Measurements from ENCODE around the gene TDRD12.
A peak's percentile ranks its signal among the peaks of the same experiment; 100 is the strongest.
"Not testable (repeated sequence)": the region's sequence is repeated elsewhere in the genome, so short reads cannot be mapped to it uniquely, and the experiment has no call there.

Gene TDRD12

GRCh38 chr19:32719611-32720059, at the start of gene TDRD12:
Gene TDRD12, plus strand, starts transcription at chr19:32719767. Its CDS starts 306 bp downstream, at chr19:32720073.
- DNase-seq, result no peak

GRCh38 chr19:32671883-32672593, 47.5 kb upstream of the TDRD12 start:
- DNase-seq, result no peak

DNA sequence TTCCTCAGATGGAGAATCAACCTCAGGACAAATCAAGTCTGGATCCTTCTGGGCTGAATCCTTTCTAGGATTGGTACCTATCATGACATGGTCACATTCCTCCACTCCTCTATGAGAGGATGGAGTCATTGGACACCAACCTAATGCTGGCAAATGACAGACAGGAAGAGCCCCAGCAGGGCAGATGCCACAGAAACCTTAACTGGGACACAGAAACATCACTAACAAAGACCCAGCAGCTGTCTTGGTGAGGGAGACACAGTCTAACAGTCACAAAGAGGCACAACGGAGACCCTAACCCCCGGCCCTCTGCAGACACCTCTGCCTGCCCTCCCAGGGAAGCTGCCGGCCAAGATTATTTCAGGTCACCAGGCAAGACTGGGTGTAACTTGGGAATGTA, 46.7 kb upstream of the TDRD12 start:
- DNase-seq, result no peak

DNA sequence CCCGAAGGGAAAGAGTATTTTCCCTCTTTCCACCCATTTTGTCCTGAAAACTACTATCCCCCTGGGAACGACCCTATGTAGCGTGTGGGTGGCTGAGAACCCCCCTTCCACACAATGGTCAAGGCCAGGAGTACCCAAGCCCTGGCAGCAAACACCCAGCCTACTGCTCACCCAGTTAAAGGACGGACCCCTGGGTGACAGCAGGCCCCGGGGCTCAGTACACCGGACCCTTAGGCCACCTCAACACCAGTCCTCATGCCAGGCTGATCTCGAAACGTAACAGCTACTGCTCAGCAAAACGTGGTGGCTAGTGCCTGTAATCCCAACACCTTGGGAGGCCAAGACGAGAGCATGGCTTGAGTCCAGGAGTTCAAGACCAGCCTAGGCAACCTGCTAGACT, 46.0 kb upstream of the TDRD12 start:
- no peak for DNase-seq

GRCh38 chr19:32674153-32674930, 45.2 kb upstream of the TDRD12 start:
- no peak for DNase-seq

DNA sequence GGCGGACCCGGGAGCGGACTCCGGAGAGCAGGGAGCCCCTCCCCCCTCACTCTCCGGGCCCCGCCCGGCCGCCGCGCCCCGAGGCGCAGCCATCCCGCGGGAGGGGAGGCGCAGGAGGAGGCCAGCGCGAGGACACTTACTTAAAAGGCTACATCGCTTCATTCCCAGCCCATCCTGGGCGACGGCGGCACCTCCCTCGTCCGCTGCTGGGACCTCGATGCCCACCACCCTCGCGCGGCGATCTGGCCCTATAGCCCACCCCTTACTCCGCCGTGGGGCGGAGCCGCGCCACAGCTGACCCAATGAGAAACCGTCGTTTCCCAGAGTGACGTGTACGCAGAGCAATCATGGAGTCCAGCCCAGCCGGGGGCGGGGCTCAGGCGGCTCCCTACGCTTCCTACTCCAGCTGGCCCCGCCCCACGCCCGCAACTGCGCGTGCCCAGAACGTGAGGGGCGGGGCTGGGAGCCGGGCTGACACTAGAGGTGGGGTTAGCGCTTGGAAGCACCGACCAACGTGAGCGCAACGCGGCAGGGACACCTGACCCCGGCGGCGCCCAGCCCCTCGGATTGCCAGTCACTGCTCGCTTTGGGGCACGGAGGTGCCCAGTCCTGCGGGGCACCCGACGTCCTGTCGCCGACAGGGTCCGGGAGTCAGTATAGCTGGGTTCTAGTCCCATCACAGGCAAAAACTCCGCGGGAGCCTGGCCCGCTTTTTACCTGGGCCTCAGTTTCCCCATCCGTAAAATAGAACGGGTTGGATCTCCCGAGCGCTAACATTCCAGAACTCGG, 44.4 kb upstream of the TDRD12 start, which contains the start of gene ANKRD27:
ANKRD27 (minus strand) TSS at position 250 of the 789 bp plus-strand sequence. CDS start 16,165 bp downstream, outside the sequence.
- peak; percentile 98 for DNase-seq

DNA sequence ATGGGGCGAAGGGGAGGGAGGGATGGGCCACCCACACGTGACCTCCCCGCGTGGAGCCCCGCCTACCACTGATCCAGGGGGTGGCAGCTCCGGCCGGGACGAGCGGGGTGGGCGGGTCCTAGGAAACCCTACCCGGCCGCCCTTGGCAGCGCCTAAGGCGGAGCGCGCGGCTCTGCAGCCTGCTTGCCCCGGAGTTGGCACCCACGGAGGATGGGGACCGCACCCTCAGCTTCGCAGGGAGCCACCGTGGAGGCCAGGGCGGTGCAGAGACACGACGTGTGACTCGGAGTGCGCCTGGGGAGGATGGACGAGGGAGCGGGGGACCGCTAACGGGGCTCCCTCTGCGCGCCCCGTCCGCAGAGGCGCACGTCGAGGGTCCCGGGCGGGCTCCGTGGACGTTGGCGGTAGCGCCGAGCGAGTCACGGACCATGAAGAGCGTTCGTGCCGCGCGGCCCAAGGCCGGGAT, 43.8 kb upstream of the TDRD12 start, which contains the start of gene RGS9BP:
RGS9BP (plus strand) TSS at position 129 of the 466 bp plus-strand sequence. CDS start 416 bp downstream, outside the sequence.
- no peak for DNase-seq

DNA sequence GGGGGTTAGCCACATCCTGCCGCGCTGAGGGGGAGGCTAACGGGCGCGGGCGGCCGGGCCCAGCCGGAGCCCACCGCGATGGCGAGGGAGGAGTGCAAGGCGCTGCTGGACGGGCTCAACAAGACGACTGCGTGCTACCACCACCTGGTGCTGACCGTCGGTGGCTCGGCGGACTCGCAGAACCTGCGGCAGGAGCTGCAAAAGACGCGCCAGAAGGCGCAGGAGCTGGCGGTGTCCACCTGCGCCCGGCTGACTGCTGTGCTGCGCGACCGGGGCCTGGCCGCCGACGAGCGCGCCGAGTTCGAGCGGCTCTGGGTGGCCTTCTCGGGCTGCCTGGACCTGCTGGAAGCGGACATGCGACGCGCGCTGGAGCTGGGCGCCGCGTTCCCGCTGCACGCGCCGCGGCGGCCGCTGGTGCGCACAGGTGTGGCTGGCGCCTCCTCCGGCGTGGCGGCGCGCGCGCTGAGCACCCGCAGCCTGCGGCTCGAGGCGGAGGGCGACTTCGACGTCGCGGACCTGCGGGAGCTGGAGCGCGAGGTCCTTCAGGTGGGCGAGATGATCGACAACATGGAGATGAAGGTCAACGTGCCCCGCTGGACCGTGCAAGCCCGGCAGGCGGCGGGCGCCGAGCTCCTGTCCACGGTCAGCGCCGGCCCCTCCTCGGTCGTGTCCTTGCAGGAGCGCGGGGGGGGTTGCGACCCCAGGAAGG, 43.2 kb upstream of the TDRD12 start:
- DNase-seq, result no peak

DNA sequence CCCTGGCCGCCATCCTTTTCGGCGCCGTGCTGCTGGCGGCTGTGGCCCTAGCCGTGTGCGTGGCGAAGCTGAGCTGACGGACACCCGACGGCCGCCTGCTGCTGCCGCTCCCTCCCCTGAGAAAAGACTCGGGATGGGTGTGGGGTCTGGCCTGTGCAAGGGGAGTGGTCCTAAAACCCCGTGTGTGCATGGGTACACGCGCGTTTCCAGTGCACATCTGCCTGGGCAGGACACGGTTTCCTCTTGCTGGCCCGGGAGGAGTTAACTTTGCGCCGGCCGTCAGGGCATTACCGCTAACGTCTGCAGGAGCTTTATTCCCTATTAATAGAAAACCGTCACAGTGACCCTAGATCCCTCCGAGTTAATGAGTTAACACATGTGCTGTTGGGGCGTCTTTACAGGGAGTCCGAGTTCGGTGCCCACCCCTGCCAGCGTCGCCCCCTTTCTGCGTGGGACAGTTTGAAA, 42.6 kb upstream of the TDRD12 start:
- no peak for DNase-seq

DNA sequence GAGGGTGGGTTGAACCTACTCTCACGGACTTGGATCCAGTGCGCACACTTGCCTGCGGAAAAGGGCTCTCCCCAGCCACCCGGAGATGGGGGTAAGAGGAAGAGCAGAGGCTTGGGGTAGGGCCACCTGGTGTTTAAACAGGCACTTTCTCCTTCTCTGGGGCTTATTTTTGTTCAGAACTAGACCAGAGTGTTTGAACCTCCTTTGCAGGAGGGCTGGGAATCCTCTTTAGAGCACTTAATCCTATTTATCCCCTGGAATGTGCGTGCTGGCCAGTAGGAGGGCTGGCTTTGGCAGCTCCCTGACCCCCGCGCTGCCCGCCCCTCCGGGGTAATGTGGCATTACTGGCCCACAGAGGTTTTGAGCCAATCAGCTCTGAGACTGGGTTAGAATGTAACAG, 41.9 kb upstream of the TDRD12 start:
- no peak for DNase-seq

DNA sequence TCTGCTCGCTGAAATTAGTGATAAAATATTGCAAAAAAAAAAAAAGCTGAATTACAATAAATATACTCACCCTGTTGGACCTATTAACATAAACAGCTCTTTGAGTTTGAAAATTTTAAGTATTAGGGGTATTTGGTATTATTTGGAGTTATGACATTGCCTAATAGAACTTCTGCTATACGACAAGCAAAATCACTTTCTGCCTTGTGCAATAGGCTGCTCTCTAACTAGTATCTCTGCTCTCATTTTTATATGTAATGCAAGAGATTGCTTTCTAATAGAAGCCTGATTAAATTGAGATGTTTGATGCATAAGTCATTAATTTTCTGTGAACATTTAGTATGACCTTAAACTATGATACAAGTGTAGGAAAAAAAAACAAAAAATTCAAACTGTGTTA, 38.6 kb upstream of the TDRD12 start:
- DNase-seq, result no peak

DNA sequence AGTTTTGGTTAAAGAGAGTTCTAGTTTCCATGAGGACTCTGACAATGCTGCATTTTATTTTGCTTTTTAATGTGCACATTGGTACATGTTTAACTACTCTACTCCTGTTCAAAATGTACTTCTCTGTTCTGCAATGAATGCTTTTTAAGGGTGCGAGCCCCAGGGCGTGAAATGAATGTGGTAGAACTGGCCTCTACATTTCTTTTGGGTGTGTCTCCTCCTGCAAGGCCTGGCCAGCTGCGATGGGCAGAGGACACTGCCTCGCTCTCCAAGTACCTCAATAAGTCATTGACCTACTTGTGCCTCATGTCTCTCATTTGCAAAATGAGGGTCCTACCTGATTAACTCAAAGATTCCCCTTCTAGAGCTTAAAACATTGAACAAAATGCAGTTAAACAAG, 37.2 kb upstream of the TDRD12 start:
- no peak for DNase-seq

GRCh38 chr19:32686847-32687475, 32.6 kb upstream of the TDRD12 start:
- no peak for DNase-seq

GRCh38 chr19:32687681-32688080, 31.9 kb upstream of the TDRD12 start:
- DNase-seq, result no peak

GRCh38 chr19:32688311-32688710, 31.3 kb upstream of the TDRD12 start:
- no peak for DNase-seq

GRCh38 chr19:32691291-32691951, 28.1 kb upstream of the TDRD12 start, which contains the start of gene NUDT19:
Gene NUDT19, plus strand, starts transcription at chr19:32691821. Its CDS starts 140 bp downstream, at chr19:32691961.
- peak; percentile 79 for DNase-seq

DNA sequence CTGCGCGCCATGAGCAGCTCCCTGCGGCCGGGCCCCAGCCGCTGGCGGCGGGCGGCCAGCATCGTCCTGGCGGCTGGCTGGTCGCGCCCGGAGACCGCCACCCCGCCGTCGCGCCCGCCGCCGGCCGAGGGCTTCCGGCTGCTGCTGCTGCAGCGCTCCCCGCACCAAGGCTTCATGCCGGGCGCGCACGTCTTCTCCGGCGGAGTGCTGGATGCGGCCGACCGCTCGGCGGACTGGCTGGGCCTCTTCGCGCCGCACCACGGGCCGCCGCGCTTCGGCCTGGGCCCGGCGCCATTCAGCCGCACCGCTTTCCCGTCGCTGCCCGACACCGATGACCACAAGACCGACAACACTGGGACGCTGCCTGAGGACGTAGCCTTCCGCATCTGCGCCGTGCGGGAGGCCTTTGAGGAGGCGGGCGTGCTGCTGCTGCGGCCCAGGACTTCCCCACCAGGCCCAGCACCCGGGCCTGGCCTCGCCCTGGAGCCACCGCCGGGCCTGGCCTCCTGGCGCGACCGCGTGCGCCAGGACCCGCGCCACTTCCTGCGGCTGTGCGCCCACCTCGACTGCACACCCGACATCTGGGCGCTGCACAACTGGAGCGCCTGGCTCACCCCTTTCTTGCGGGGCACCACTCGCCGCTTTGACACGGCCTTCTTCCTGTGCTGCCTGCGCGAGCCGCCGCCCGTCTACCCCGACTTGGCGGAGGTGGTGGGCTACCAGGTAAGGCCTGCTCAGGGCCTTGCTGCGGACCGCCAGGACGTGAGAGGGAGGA, 27.4 kb upstream of the TDRD12 start:
- no peak for DNase-seq

GRCh38 chr19:32692727-32693061, 26.9 kb upstream of the TDRD12 start:
- no peak for DNase-seq

GRCh38 chr19:32693151-32694108, 26.1 kb upstream of the TDRD12 start:
- not testable (repeated sequence) for DNase-seq

All from NCI-H2107 (cell line).